Measurements from ENCODE around the gene RNF144B. TPM values are rescaled to one million over a fixed set of nuclear protein-coding genes. Genes with fewer than 3 reads are reported as not detected.

Gene RNF144B
- total RNA-seq, 1 donor from 2014 or later, result 13.5 TPM

DNA sequence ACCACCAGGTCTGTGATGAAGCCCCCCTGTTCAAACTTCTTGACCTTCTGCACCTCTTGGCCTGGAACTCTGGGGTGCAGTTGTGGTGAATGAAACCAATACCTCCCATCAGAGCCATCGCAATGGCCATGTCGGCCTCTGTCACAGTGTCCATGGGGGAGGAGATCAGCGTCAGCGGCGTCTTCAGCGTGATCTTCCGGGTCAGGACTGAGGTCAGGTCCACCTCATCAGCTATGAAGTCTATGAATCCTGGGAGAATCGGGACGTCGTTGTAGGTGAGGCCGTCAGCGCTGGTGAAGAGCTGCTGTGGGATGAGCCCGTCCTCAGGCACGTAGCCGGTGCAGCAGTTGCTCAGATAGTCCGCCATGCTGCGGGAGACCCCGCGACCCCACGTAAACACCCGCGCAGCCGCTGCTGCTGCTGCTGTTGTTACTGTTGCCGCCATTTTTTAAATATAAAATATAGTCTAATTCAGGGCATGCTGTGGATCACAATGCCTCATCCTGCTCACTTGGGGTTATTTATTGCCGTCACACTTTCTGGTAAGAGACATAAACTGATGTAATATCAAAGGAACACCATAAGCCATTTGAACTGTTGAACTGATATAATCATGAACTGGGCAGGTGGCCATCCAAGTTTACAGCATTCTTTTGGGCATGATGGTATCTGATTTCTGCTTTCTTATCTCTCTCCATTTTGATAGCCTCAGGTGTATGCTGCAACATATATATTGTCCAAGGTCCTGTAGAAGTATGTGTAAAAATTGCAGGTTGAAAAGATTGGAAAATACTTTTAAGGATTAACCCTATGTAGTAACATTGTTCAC lies 18.7 kb upstream of the RNF144B start:
- Mint-ChIP-seq H3K36me3 (ENCODE audit: low read depth) (no peaks in the 10 kb centered on the region), H3K4me1 (no peaks in the 10 kb centered on the region), H3K27me3 (no peaks in the 10 kb centered on the region), H3K4me3 (no peak overlapping the region), H3K9me3 (peaks cover 4% of the 10 kb centered on the region), H3K27ac (no peak overlapping the region)
- CTCF ChIA-PET, result interaction anchor here (0.6 kb wide), 1 partner anchor 135 kb away, joined by 3 read pairs; no protein-coding TSS in a partner anchor
- TF ChIP-seq, protein P1, sequence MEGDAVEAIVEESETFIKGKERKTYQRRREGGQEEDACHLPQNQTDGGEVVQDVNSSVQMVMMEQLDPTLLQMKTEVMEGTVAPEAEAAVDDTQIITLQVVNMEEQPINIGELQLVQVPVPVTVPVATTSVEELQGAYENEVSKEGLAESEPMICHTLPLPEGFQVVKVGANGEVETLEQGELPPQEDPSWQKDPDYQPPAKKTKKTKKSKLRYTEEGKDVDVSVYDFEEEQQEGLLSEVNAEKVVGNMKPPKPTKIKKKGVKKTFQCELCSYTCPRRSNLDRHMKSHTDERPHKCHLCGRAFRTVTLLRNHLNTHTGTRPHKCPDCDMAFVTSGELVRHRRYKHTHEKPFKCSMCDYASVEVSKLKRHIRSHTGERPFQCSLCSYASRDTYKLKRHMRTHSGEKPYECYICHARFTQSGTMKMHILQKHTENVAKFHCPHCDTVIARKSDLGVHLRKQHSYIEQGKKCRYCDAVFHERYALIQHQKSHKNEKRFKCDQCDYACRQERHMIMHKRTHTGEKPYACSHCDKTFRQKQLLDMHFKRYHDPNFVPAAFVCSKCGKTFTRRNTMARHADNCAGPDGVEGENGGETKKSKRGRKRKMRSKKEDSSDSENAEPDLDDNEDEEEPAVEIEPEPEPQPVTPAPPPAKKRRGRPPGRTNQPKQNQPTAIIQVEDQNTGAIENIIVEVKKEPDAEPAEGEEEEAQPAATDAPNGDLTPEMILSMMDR (IDR thresholded peaks at IDR 0.05), result no peak
- POLR2A ChIA-PET, result no interaction called here
- no peak for ATAC-seq (ENCODE audit: low read depth)
- intact Hi-C loops (cut with micrococcal nuclease), result no loop called here
- no peak for DNase-seq

DNA sequence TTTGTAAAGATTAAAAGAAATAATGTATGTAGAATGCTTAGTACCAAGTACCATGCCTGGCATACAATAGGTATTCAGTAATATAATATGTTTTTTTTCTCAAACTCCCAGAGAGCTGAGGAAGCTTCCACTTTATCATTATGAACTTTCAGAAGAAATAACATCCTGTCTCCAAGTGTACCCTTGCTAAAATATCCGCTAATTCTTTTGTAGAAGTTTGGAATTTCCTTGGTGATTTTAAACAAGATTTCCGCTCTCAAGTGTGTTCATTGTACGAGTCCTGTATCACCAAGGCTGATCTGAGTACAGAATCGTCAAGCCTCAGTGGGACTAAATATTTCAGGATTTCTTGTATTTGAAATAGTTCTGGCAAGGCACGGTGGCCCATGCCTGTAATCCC lies 16.1 kb upstream of the RNF144B start:
- TF ChIP-seq, protein P1 (IDR thresholded peaks at IDR 0.05), result no peak
- Mint-ChIP-seq H3K4me1 (no peaks in the 10 kb centered on the region), H3K4me3 (no peak overlapping the region), H3K9me3 (no peaks in the 10 kb centered on the region), H3K27me3 (no peaks in the 10 kb centered on the region), H3K27ac (no peak overlapping the region), H3K36me3 (ENCODE audit: low read depth) (no peaks in the 10 kb centered on the region)
- POLR2A ChIA-PET, result interaction anchor here (0.6 kb wide), 1 partner anchor 9 kb away, joined by 3 read pairs; no protein-coding TSS in a partner anchor
- CTCF ChIA-PET, result no interaction called here
- intact Hi-C loops (cut with micrococcal nuclease), result no loop called here
- no peak for DNase-seq
- no peak for ATAC-seq (ENCODE audit: low read depth)

DNA sequence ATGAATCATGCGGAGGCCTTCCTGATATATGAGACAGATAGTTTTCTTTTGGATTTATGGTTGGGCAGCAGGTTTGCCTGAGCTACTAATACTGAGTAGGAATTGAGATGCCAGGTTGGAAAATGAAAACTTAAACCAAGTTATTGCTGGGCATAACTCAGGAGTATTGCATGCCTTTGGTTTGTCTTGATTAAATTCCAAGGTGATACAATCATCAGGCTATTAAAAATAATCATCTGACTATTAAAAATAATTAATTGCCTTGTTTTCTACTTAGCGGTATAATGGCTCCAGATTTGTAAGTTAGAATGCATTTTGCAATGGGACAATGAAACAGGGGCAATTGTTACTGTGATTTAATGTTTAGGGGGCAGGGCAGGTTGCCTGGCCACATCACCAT lies 15.5 kb upstream of the RNF144B start:
- H3K4me1 Mint-ChIP-seq, result no peaks in the 10 kb centered on the region
- TF ChIP-seq, protein P1 (IDR thresholded peaks at IDR 0.05), result no peak
- no peak overlapping the region for H3K27ac Mint-ChIP-seq
- CTCF ChIA-PET, result no interaction called here
- DNase-seq (no peak), ATAC-seq (ENCODE audit: low read depth) (no peak)
- H3K4me3 Mint-ChIP-seq, result no peak overlapping the region
- H3K9me3 Mint-ChIP-seq, result no peaks in the 10 kb centered on the region
- no peaks in the 10 kb centered on the region for H3K36me3 Mint-ChIP-seq (ENCODE audit: low read depth)
- no peaks in the 10 kb centered on the region for H3K27me3 Mint-ChIP-seq
- intact Hi-C loops (cut with micrococcal nuclease), result no loop called here
- POLR2A ChIA-PET, result no interaction called here

DNA sequence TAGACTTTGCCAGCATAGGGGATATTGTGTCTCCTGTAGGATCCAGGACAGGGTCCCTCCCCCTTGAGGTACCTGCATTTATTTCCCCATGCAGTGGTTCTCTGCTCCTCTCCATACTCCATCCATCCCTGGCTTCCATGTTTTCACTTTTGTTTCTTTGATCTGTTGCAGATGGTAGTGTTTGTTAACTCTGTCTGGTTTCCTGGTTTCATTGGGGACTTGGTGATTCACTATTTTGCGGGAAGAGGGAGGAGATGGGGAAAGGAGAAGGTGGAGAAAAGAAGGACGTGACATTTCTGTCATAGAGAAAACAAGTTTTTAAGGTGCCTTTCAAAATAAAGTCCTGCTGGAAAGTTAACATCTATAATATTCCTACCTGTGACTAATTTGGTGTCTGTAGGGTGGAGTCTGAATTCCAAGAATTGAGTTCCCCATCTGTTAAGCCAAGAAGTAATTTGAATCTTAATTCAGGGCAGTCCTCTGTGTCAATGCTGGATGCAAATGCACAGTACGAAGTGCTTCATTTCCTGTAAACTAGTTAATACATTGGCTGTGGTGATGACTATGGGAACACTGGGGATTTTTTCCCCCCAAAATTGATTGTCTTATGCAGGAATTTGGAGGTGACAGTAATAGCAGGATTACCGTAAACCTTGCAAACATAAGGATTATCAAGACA lies 6.9 kb upstream of the RNF144B start:
- no peak for DNase-seq
- Mint-ChIP-seq H3K4me3 (no peak overlapping the region), H3K4me1 (peaks cover 16% of the 10 kb centered on the region), H3K27me3 (no peaks in the 10 kb centered on the region), H3K36me3 (ENCODE audit: low read depth) (no peaks in the 10 kb centered on the region), H3K27ac (no peak overlapping the region), H3K9me3 (no peaks in the 10 kb centered on the region)
- TF ChIP-seq, protein P1 (IDR thresholded peaks at IDR 0.05), result no peak
- ATAC-seq (ENCODE audit: low read depth), result no peak
- POLR2A ChIA-PET, result no interaction called here
- CTCF ChIA-PET, result no interaction called here
- intact Hi-C loops (cut with micrococcal nuclease), result no loop called here

DNA sequence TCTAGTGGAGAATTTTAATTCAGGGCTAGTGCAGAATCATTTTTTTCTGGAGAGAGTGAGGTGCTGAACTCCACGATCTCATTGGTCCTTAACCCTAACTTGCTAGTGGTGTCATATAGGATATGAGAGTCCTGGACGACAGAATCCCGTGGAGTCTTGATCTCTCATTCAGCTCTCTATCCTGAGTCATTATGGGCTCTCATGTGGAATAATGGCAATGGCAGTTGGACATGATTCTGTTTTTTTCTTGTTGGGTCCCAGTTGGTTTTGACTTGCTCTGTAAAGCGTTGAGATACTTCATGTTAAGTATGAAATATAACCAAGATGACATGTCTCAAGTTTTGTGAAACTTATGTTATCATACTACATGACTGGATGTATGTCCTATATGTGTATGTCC lies 6.3 kb upstream of the RNF144B start:
- Mint-ChIP-seq H3K27ac (no peak overlapping the region), H3K27me3 (no peaks in the 10 kb centered on the region), H3K9me3 (no peaks in the 10 kb centered on the region), H3K4me3 (no peak overlapping the region), H3K4me1 (peaks cover 16% of the 10 kb centered on the region), H3K36me3 (ENCODE audit: low read depth) (no peaks in the 10 kb centered on the region)
- POLR2A ChIA-PET, result interaction anchor here (0.7 to 1.1 kb wide), 2 partner anchors 20 to 26 kb away, joined by 6 to 8 read pairs; no protein-coding TSS in a partner anchor
- intact Hi-C loops (cut with micrococcal nuclease), result no loop called here
- CTCF ChIA-PET, result no interaction called here
- ATAC-seq (ENCODE audit: low read depth), result no peak
- no peak for DNase-seq
- TF ChIP-seq, protein P1 (IDR thresholded peaks at IDR 0.05), result no peak

Measured in activated B cell treated with CpG ODN at 0.5 μM for 24 hours (primary cell).